ENCODE data around the gene HVCN1.

DNA sequence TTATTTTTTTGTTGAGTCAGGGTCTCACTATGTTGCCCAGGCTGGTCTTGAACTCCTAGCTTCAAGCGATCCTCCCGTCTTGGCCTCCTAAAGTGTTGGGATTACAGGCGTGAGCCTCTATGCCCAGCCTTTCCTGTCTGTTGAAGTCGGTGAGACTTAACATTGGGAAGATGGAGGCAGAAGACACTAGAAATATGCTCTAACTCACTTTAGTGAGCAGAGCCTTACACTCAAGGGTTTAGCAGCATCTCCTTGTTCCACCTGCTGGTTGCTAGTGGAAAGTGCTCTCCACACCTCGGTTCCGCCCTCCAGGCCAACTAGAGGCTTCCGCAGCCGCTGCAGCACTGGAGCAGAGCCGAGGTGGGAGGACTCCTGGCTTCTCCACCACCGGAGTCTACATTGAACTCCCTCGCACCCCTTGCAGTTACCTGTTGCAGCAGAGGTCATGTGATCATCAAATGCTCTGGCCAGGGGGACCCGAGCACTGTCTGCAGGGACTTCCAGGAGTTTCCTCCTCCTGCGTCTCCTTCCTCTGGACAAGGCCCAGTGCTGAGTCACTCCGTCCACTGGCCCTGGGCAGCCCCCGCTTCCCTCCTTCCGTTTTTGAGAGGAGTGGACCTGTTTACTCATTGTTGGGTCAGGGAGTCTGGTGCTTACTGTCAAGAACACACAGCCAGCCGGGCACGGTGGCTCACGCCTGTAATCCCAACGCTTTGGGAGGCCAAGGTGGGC lies 9.4 kb upstream of the HVCN1 start:
- TF ChIP-seq JUN (IDR thresholded peaks at IDR 0.05) (no peak), ESRRA (IDR thresholded peaks at IDR 0.05; ENCODE audit: borderline replicate concordance, low read length) (no peak), ZFP36 (IDR thresholded peaks at IDR 0.05; ENCODE audit: borderline replicate concordance, partially characterized antibody) (peak; percentile 8), MYC (IDR thresholded peaks at IDR 0.05; ENCODE audit: borderline replicate concordance, low read length) (no peak), HDAC2 (IDR thresholded peaks at IDR 0.05) (no peak; the same call in 1 of the 2 replicates), RCOR1 (IDR thresholded peaks at IDR 0.05; ENCODE audit: low read depth, low read length) (no peak)
- TF ChIP-seq, protein P1, sequence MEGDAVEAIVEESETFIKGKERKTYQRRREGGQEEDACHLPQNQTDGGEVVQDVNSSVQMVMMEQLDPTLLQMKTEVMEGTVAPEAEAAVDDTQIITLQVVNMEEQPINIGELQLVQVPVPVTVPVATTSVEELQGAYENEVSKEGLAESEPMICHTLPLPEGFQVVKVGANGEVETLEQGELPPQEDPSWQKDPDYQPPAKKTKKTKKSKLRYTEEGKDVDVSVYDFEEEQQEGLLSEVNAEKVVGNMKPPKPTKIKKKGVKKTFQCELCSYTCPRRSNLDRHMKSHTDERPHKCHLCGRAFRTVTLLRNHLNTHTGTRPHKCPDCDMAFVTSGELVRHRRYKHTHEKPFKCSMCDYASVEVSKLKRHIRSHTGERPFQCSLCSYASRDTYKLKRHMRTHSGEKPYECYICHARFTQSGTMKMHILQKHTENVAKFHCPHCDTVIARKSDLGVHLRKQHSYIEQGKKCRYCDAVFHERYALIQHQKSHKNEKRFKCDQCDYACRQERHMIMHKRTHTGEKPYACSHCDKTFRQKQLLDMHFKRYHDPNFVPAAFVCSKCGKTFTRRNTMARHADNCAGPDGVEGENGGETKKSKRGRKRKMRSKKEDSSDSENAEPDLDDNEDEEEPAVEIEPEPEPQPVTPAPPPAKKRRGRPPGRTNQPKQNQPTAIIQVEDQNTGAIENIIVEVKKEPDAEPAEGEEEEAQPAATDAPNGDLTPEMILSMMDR (IDR thresholded peaks at IDR 0.05), result peak; percentile 50
